Type B pancreatic cell (in vitro differentiated cells): Measurements from ENCODE around the gene SLC25A26. TPM values are rescaled to one million over a fixed set of nuclear protein-coding genes. Genes with fewer than 3 reads are reported as not detected.
A peak's percentile ranks its signal among the peaks of the same experiment; 100 is the strongest.

Experiments
- DNase-seq: peaks from one replicate; pipeline ENCODE4 v3.0.0; 2021; ENCODE audit warnings: mixed read lengths; ENCODE audit not compliant: unreplicated experiment; ENCODE audit errors: extremely low spot score
- H3K27ac Mint-ChIP-seq: 2 replicates; pipeline ENCODE4 v1.8.0; 2021; ENCODE audit warnings: mild to moderate bottlenecking, mixed read lengths
- H3K27me3 Mint-ChIP-seq: 2 replicates; pipeline ENCODE4 v1.8.0; 2021; ENCODE audit warnings: mixed read lengths
- H3K36me3 Mint-ChIP-seq: 2 replicates; pipeline ENCODE4 v1.8.0; 2021; ENCODE audit warnings: mixed read lengths
- H3K4me1 Mint-ChIP-seq: one replicate; pipeline ENCODE4 v1.8.0; 2021; ENCODE audit warnings: mixed read lengths; ENCODE audit not compliant: unreplicated experiment
- H3K4me3 Mint-ChIP-seq: 2 replicates; pipeline ENCODE4 v1.8.0; 2021; ENCODE audit warnings: mild to moderate bottlenecking, mixed read lengths
- H3K9me3 Mint-ChIP-seq: 2 replicates; pipeline ENCODE4 v1.8.0; 2021; ENCODE audit warnings: mixed read lengths
- CTCF ChIP-seq: fragments of 200-600 bp; sonication (generic); conservative IDR thresholded peaks from 2 replicates; pipeline ENCODE4 v1.5.0; 2021; ENCODE audit warnings: antibody characterized with exemption, mild to moderate bottlenecking
- total RNA-seq: library from RNA; stranded (reverse); gene quantifications from 2 replicates; pipeline ENCODE4 v1.2.1, GENCODE V29; 2021; ENCODE audit warnings: low replicate concordance

SLC25A26 gene
- total RNA-seq, 1 donor from 2014 or later: 13.4 TPM

- Mint-ChIP-seq H3K27ac (no peak overlapping the region), H3K9me3 (no peaks in the 10 kb centered on the region), H3K36me3 (peaks cover 6% of the 10 kb centered on the region), H3K27me3 (no peaks in the 10 kb centered on the region), H3K4me1 (peaks cover 9% of the 10 kb centered on the region), H3K4me3 (no peak overlapping the region)
- DNase-seq: peak; percentile 83
- peak; percentile 92 for TF ChIP-seq CTCF
These were observed 186.9 kb downstream of the SLC25A26 start for GRCh38 chr3:66407611-66408218.

- Mint-ChIP-seq H3K36me3 (peaks cover 11% of the 10 kb centered on the region), H3K27ac (no peak overlapping the region), H3K4me1 (peaks cover 3% of the 10 kb centered on the region), H3K9me3 (no peaks in the 10 kb centered on the region), H3K4me3 (no peak overlapping the region), H3K27me3 (no peaks in the 10 kb centered on the region)
- TF ChIP-seq CTCF: no peak
- DNase-seq: no peak
These were observed 189.3 kb downstream of the SLC25A26 start for GRCh38 chr3:66409771-66410754.

- no peak for TF ChIP-seq CTCF
- H3K36me3 Mint-ChIP-seq: peaks cover 11% of the 10 kb centered on the region
- H3K27ac Mint-ChIP-seq: no peak overlapping the region
- peaks cover 3% of the 10 kb centered on the region for H3K4me1 Mint-ChIP-seq
- DNase-seq: no peak
- no peak overlapping the region for H3K4me3 Mint-ChIP-seq
- H3K27me3 Mint-ChIP-seq: no peaks in the 10 kb centered on the region
- no peaks in the 10 kb centered on the region for H3K9me3 Mint-ChIP-seq
These were observed 190.2 kb downstream of the SLC25A26 start for GRCh38 chr3:66410976-66411375.

- Mint-ChIP-seq H3K36me3 (peaks cover 15% of the 10 kb centered on the region), H3K27me3 (no peaks in the 10 kb centered on the region), H3K27ac (no peak overlapping the region), H3K4me3 (no peak overlapping the region), H3K4me1 (peaks cover 8% of the 10 kb centered on the region), H3K9me3 (no peaks in the 10 kb centered on the region)
- DNase-seq: no peak
- TF ChIP-seq CTCF: no peak
These were observed 190.7 kb downstream of the SLC25A26 start for GRCh38 chr3:66411474-66411873.

DNA sequence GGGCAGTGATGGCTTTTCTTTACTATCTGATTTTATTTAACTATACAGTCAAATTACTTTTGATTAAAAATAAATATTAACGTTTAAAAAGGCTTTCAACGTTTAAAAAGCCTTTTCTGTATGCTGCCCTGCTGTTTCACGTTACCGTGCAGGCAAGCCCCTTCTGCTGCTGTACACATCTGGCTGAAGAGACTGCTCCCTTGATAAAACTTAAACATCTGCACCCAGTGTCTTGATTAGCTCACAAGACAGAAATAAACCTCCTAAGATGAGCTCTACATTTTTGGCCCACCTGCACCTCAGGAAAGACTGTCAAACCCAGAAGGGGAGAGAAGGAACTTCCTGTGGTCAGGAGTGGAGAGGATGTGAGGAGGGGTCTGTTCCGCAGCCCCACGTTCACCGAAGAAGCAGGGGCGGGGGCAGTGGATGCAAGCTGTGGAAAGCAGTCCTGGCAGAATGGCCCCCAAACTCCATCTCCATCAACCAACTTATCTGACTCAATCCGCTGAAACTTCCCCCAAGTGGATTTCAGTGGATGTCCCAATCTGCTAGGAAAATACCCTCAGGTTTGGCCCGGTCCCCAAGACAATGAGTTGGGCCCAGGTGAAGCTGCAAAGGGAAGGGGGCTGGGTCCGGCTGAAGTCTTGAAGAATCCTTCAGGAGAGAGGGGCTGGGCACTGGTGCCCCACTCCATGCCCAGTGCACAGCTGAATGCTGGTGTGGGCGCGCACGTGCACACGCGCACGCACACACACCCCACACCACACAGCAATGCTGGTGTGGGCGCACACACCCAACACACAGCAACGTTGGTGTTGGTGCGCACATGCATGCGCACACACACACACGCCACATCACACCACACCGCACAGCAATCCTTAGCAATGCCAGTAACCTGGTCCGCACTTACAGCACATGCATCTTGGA, 191.4 kb downstream of the SLC25A26 start:
- DNase-seq: no peak
- peaks cover 12% of the 10 kb centered on the region for H3K4me1 Mint-ChIP-seq
- no peak overlapping the region for H3K27ac Mint-ChIP-seq
- peaks cover 18% of the 10 kb centered on the region for H3K36me3 Mint-ChIP-seq
- no peak for TF ChIP-seq CTCF
- no peaks in the 10 kb centered on the region for H3K9me3 Mint-ChIP-seq
- H3K4me3 Mint-ChIP-seq: no peak overlapping the region
- no peaks in the 10 kb centered on the region for H3K27me3 Mint-ChIP-seq
